PC-9 (cell line): ENCODE results near the gene SH2D1B.
"Not testable (repeated sequence)": the region's sequence is repeated elsewhere in the genome, so short reads cannot be mapped to it uniquely, and the experiment has no call there.

Experiments
- CTCF ChIP-seq: fragments of 200-600 bp; sonication (generic); conservative IDR thresholded peaks from 2 replicates; pipeline ENCODE4 v1.6.1; 2017; ENCODE audit warnings: mixed run types, antibody characterized with exemption, mild to moderate bottlenecking, moderate library complexity
- EZH2 ChIP-seq: fragments of 200-600 bp; sonication (generic); IDR thresholded peaks from 2 replicates; pipeline ENCODE4 v1.8.0; 2017; ENCODE audit warnings: antibody characterized with exemption, low read depth

- not testable (repeated sequence) for TF ChIP-seq CTCF, EZH2
These were observed 21.2 kb upstream of the SH2D1B start for GRCh38 chr1:162432977-162433713.
